GM12872 (cell line): Measurements from ENCODE around the gene SEMA3C.

ENCODE experiments used
- TF ChIP-seq, protein P1 (sequence below): IDR thresholded peaks from 3 replicates; pipeline ENCODE4 v1.5.1; 2011; ENCODE audit warnings: low read depth, mild to moderate bottlenecking, low read length, moderate library complexity; ENCODE audit not compliant: insufficient read depth

SEMA3C gene

GRCh38 chr7:80783186-80783677 lies 135.6 kb downstream of the SEMA3C start:
- TF ChIP-seq, protein P1, sequence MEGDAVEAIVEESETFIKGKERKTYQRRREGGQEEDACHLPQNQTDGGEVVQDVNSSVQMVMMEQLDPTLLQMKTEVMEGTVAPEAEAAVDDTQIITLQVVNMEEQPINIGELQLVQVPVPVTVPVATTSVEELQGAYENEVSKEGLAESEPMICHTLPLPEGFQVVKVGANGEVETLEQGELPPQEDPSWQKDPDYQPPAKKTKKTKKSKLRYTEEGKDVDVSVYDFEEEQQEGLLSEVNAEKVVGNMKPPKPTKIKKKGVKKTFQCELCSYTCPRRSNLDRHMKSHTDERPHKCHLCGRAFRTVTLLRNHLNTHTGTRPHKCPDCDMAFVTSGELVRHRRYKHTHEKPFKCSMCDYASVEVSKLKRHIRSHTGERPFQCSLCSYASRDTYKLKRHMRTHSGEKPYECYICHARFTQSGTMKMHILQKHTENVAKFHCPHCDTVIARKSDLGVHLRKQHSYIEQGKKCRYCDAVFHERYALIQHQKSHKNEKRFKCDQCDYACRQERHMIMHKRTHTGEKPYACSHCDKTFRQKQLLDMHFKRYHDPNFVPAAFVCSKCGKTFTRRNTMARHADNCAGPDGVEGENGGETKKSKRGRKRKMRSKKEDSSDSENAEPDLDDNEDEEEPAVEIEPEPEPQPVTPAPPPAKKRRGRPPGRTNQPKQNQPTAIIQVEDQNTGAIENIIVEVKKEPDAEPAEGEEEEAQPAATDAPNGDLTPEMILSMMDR, result no peak

- TF ChIP-seq, protein P1, result no peak
These were observed 137.3 kb downstream of the SEMA3C start for GRCh38 chr7:80781561-80781979.

- TF ChIP-seq, protein P1, result no peak
These were observed 137.7 kb downstream of the SEMA3C start for GRCh38 chr7:80781146-80781545.

DNA sequence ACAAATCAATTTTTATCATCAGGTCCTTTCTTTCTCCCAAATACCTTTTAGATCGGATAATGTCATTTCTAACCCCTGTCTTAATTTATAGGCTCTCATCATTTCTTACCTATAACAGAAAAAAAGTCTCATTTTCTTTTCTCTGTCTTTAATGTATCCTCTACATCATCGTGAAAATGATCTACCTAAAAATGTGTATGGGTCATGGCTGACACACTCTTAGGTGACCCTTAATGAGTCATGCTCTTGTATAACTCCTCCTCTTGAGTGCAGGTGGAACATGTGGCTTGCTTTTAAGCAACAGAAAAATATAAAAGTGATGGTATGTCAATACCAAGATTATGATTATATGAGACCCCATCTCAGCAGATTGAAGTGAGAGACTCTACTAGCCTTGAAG lies 139.4 kb downstream of the SEMA3C start:
- TF ChIP-seq, protein P1, result no peak

DNA sequence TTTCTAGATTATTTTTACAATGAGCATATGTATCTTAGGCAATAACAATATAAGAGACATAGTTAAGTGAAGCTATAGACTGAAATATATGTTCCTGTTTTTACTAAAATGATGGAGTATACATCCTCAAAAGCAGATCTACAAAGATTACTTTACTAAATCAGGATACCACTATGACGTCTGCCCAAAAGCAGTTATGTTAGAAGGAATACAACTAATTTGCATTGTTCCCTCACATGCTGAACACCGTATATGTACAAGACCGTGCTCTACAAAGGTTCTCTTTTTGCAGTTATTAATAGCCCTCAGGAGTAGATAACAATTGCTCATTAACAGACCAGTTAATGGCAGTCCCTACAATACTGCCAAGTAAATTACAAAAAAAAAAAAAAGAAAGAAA lies 143.0 kb downstream of the SEMA3C start:
- TF ChIP-seq, protein P1, result no peak

- TF ChIP-seq, protein P1, result no peak
These were observed 143.4 kb downstream of the SEMA3C start for GRCh38 chr7:80775482-80775881.

DNA sequence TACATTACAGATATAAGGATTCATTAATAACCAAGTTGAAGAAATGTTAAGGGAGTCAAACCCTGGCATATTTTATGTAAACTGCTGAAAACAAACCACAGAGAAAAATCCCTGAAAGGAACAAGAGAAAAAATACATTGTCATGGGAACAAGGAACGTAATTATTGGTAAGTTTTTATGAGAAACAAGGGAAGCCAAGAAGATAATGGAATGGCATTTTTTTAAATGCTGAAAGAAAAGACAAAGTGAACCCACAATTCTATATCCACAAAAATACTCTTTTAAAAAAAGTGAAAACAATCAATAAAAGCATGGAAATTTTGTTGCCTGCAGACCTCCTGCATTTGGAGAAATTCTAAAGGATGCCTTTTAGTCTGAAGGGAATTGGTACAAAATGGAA lies 144.0 kb downstream of the SEMA3C start:
- TF ChIP-seq, protein P1, result no peak
